ENCODE results near the gene SEPTIN3. TPM values are rescaled to one million over a fixed set of nuclear protein-coding genes. Genes with fewer than 3 reads are reported as not detected.
A peak's percentile ranks its signal among the peaks of the same experiment; 100 is the strongest.

The SEPTIN3 gene
- total RNA-seq, 1 donor from 2014 or later: 0.36 TPM

GRCh38 chr22:41992496-41992895, 23.3 kb downstream of the SEPTIN3 start:
- Mint-ChIP-seq H3K4me1 (ENCODE audit: unreplicated experiment) (peaks cover 4% of the 10 kb centered on the region), H3K36me3 (ENCODE audit: low read depth, unreplicated experiment) (peaks cover 4% of the 10 kb centered on the region), H3K27ac (ENCODE audit: unreplicated experiment) (no peak overlapping the region), H3K9me3 (ENCODE audit: unreplicated experiment) (no peaks in the 10 kb centered on the region), H3K4me3 (ENCODE audit: unreplicated experiment) (no peak overlapping the region), H3K27me3 (ENCODE audit: unreplicated experiment) (peaks cover 8% of the 10 kb centered on the region)
- TF ChIP-seq CTCF (IDR thresholded peaks at IDR 0.05; ENCODE audit: unreplicated experiment): no peak
- DNase-seq (ENCODE audit: low spot score): no peak

- no peaks in the 10 kb centered on the region for H3K4me1 Mint-ChIP-seq (ENCODE audit: unreplicated experiment)
- no peaks in the 10 kb centered on the region for H3K9me3 Mint-ChIP-seq (ENCODE audit: unreplicated experiment)
- no peak for TF ChIP-seq CTCF (IDR thresholded peaks at IDR 0.05; ENCODE audit: unreplicated experiment)
- no peak for DNase-seq (ENCODE audit: low spot score)
- H3K36me3 Mint-ChIP-seq (ENCODE audit: low read depth, unreplicated experiment): peaks cover 4% of the 10 kb centered on the region
- H3K4me3 Mint-ChIP-seq (ENCODE audit: unreplicated experiment): no peak overlapping the region
- H3K27me3 Mint-ChIP-seq (ENCODE audit: unreplicated experiment): peaks cover 6% of the 10 kb centered on the region
- H3K27ac Mint-ChIP-seq (ENCODE audit: unreplicated experiment): no peak overlapping the region
Observed at GRCh38 chr22:41995211-41995610, 26.0 kb downstream of the SEPTIN3 start.

- Mint-ChIP-seq H3K4me3 (ENCODE audit: unreplicated experiment) (no peak overlapping the region), H3K36me3 (ENCODE audit: low read depth, unreplicated experiment) (no peaks in the 10 kb centered on the region)
- DNase-seq (ENCODE audit: low spot score): no peak
Observed at GRCh38 chr22:41996826-41997225, 27.6 kb downstream of the SEPTIN3 start.

GRCh38 chr22:41998361-41999261, 29.4 kb downstream of the SEPTIN3 start, which contains the start of gene WBP2NL:
TSS of gene WBP2NL (plus strand) at chr22:41998788. CDS start at chr22:41998819, 31 bp downstream.
- TF ChIP-seq CTCF (IDR thresholded peaks at IDR 0.05; ENCODE audit: unreplicated experiment): no peak

More at GRCh38 chr22:41996826-41997225, 27.6 kb downstream of the SEPTIN3 start:
- Mint-ChIP-seq H3K27ac (ENCODE audit: unreplicated experiment) (no peak overlapping the region), H3K4me1 (ENCODE audit: unreplicated experiment) (no peaks in the 10 kb centered on the region), H3K9me3 (ENCODE audit: unreplicated experiment) (no peaks in the 10 kb centered on the region), H3K27me3 (ENCODE audit: unreplicated experiment) (peaks cover 4% of the 10 kb centered on the region)
- no peak for TF ChIP-seq CTCF (IDR thresholded peaks at IDR 0.05; ENCODE audit: unreplicated experiment)

GRCh38 chr22:42000466-42000865, 31.2 kb downstream of the SEPTIN3 start:
- Mint-ChIP-seq H3K27me3 (ENCODE audit: unreplicated experiment) (peaks cover 1% of the 10 kb centered on the region), H3K27ac (ENCODE audit: unreplicated experiment) (no peak overlapping the region), H3K36me3 (ENCODE audit: low read depth, unreplicated experiment) (no peaks in the 10 kb centered on the region), H3K9me3 (ENCODE audit: unreplicated experiment) (no peaks in the 10 kb centered on the region), H3K4me3 (ENCODE audit: unreplicated experiment) (no peak overlapping the region), H3K4me1 (ENCODE audit: unreplicated experiment) (no peaks in the 10 kb centered on the region)
- no peak for TF ChIP-seq CTCF (IDR thresholded peaks at IDR 0.05; ENCODE audit: unreplicated experiment)
- no peak for DNase-seq (ENCODE audit: low spot score)

More at GRCh38 chr22:41998361-41999261, 29.4 kb downstream of the SEPTIN3 start, which contains the start of gene WBP2NL:
- peaks cover 1% of the 10 kb centered on the region for H3K27me3 Mint-ChIP-seq (ENCODE audit: unreplicated experiment)
- no peak within 1 kb of the TSS for H3K4me3 Mint-ChIP-seq (ENCODE audit: unreplicated experiment)
- no peaks in the 10 kb centered on the region for H3K36me3 Mint-ChIP-seq (ENCODE audit: low read depth, unreplicated experiment)
- no peak for DNase-seq (ENCODE audit: low spot score)
- no peaks in the 10 kb centered on the region for H3K4me1 Mint-ChIP-seq (ENCODE audit: unreplicated experiment)
- peak within 1 kb of the TSS; percentile 4 for H3K27ac Mint-ChIP-seq (ENCODE audit: unreplicated experiment)
- no peaks in the 10 kb centered on the region for H3K9me3 Mint-ChIP-seq (ENCODE audit: unreplicated experiment)

Measured in endothelial cell (in vitro differentiated cells).